Body of pancreas (tissue), 4 donors: Measurements from ENCODE around the gene ARCN1. TPM values are rescaled to one million over a fixed set of nuclear protein-coding genes. Genes with fewer than 3 reads are reported as not detected.
"Not testable (repeated sequence)": the region's sequence is repeated elsewhere in the genome, so short reads cannot be mapped to it uniquely, and the experiment has no call there.

Experiments
- ATAC-seq: fragments of 150-250 bp; one replicate; pipeline ENCODE4 v1.9.1; 2016
- DNase-seq, 4 donors: peaks; one replicate each; pipeline ENCODE4 v3.0.0-alpha.2; 2019
- H3K27ac ChIP-seq, 4 donors: fragments of 200-600 bp; sonication (generic); 1 replicate in 3 of 4; 2 replicates in 1 of 4; pipeline versions ENCODE4 v1.5.1 to v1.6.1; 2016 to 2019; ENCODE audit warnings: mild to moderate bottlenecking in 1 of 4, mixed read lengths in 1 of 4, moderate library complexity in 1 of 4
- H3K27me3 ChIP-seq, 2 donors: fragments of 200-600 bp; sonication (generic); one replicate each; pipeline ENCODE4 v1.6.0; 2016; ENCODE audit warnings: mild to moderate bottlenecking in 1 of 2
- H3K36me3 ChIP-seq, 2 donors: fragments of 200-600 bp; sonication (generic); replicated peaks in 1 of 2; 2 replicates each; pipeline ENCODE4 v1.5.1; 2016; ENCODE audit warnings: low read depth in 2 of 2; ENCODE audit not compliant: insufficient read depth in 1 of 2
- H3K4me1 ChIP-seq: fragments of 200-600 bp; sonication (generic); one replicate; pipeline ENCODE4 v1.6.0; 2016
- H3K4me3 ChIP-seq, 2 donors: fragments of 200-600 bp; sonication (generic); 1 replicate in 1 of 2; 2 replicates in 1 of 2; pipeline ENCODE4 v1.5.1; 2016 to 2019
- H3K9me3 ChIP-seq, 3 donors: fragments of 200-600 bp; sonication (generic); 1 replicate in 2 of 3; 2 replicates in 1 of 3; pipeline ENCODE4 v1.5.1; 2016
- POLR2A ChIP-seq, 3 donors: fragments of 450-650 bp; IDR thresholded peaks; one replicate each; pipeline ENCODE4 v1.6.1; 2016; ENCODE audit warnings: antibody characterized with exemption in 3 of 3, mild to moderate bottlenecking in 2 of 3
- WGBS, 2 donors: methylation state at CpG; one replicate each; pipeline ENCODE4 v1.1.5; 2017; 5-methylcytosine and 5-hydroxymethylcytosine counted together
- intact Hi-C: fragments of 100-400 bp; cut with DNase I; formaldehyde crosslinking; loops from one replicate; pipeline ENCODE4 v1.15.1; 2023
- total RNA-seq, 2 donors: library from RNA; depleted of rRNA; stranded (reverse); fragments of >200 nt; gene quantifications; one replicate each; pipeline ENCODE4 v1.1.0, GENCODE V29; 2016
- TF ChIP-seq, protein P1 (sequence below), 7 experiments: fragments of 450-650 bp in 4 of 7; fragments of 200-600 bp in 3 of 7; sonication (generic) in 3 of 7; IDR thresholded peaks; one replicate each; pipeline ENCODE4 v1.5.1; 2016 to 2019; ENCODE audit warnings: antibody characterized with exemption in 7 of 7

The ARCN1 gene
- total RNA-seq, 2 donors from 2014 or later = 49.8 to 64.3 TPM

- WGBS, 2 donors = 75 to 98% methylated on average over 2 of the region's 2 CpGs
- TF ChIP-seq POLR2A (IDR thresholded peaks at IDR 0.05) = no peak
- TF ChIP-seq, protein P1, sequence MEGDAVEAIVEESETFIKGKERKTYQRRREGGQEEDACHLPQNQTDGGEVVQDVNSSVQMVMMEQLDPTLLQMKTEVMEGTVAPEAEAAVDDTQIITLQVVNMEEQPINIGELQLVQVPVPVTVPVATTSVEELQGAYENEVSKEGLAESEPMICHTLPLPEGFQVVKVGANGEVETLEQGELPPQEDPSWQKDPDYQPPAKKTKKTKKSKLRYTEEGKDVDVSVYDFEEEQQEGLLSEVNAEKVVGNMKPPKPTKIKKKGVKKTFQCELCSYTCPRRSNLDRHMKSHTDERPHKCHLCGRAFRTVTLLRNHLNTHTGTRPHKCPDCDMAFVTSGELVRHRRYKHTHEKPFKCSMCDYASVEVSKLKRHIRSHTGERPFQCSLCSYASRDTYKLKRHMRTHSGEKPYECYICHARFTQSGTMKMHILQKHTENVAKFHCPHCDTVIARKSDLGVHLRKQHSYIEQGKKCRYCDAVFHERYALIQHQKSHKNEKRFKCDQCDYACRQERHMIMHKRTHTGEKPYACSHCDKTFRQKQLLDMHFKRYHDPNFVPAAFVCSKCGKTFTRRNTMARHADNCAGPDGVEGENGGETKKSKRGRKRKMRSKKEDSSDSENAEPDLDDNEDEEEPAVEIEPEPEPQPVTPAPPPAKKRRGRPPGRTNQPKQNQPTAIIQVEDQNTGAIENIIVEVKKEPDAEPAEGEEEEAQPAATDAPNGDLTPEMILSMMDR (IDR thresholded peaks at IDR 0.05) = no peak
- DNase-seq (no peak), ATAC-seq (no peak)
- intact Hi-C loops = no loop called here
- no peaks in the 10 kb centered on the region for H3K27me3 ChIP-seq
- H3K27ac ChIP-seq = no peak overlapping the region
- peaks cover 27 to 53% of the 10 kb centered on the region in 2 donors for H3K36me3 ChIP-seq
- H3K4me3 ChIP-seq = no peak overlapping the region
- no peaks in the 10 kb centered on the region for H3K4me1 ChIP-seq
- H3K9me3 ChIP-seq = no peaks in the 10 kb centered on the region
These were observed 20.6 kb downstream of the ARCN1 start for GRCh38 chr11:118592616-118593367.

- intact Hi-C loops, H3K4me1 ChIP-seq, DNase-seq, H3K27me3 ChIP-seq, H3K9me3 ChIP-seq, H3K4me3 ChIP-seq: not testable (repeated sequence)
- TF ChIP-seq, protein P1 (IDR thresholded peaks at IDR 0.05) = peak in 5 of 7 experiments; percentile 21 to 57 (median 54)
- Histone ChIP-seq H3K36me3 (peaks cover 25 to 56% of the 10 kb centered on the region in 2 donors), H3K27ac (peak overlapping the region in 1 of 4 donors; percentile 4)
- 55 to 64% methylated on average over 5 of the region's 5 CpGs for WGBS, 2 donors
- ATAC-seq = peak; percentile 48
These were observed 22.8 kb downstream of the ARCN1 start for GRCh38 chr11:118594984-118595383.

GRCh38 chr11:118596224-118597146 lies 24.3 kb downstream of the ARCN1 start:
- peaks cover 28 to 59% of the 10 kb centered on the region in 2 donors for H3K36me3 ChIP-seq
- no peak overlapping the region for H3K27ac ChIP-seq
- no peak for ATAC-seq
- DNase-seq = no peak
- TF ChIP-seq, protein P1 (IDR thresholded peaks at IDR 0.05) = no peak
- TF ChIP-seq POLR2A (IDR thresholded peaks at IDR 0.05) = no peak
- H3K4me3 ChIP-seq = no peak overlapping the region
- no peaks in the 10 kb centered on the region for H3K27me3 ChIP-seq
- 85 to 90% methylated on average over 15 to 16 of the region's 16 CpGs for WGBS, 2 donors
- no peaks in the 10 kb centered on the region for H3K9me3 ChIP-seq
- no peaks in the 10 kb centered on the region for H3K4me1 ChIP-seq
- intact Hi-C loops = no loop called here

GRCh38 chr11:118597556-118597955 lies 25.3 kb downstream of the ARCN1 start:
- no peak for ATAC-seq
- Histone ChIP-seq H3K27ac (no peak overlapping the region), H3K4me3 (no peak overlapping the region), H3K4me1 (no peaks in the 10 kb centered on the region), H3K36me3 (peaks cover 27 to 66% of the 10 kb centered on the region in 2 donors), H3K27me3 (no peaks in the 10 kb centered on the region), H3K9me3 (no peaks in the 10 kb centered on the region)
- intact Hi-C loops = no loop called here
- TF ChIP-seq POLR2A (IDR thresholded peaks at IDR 0.05) = no peak
- TF ChIP-seq, protein P1 (IDR thresholded peaks at IDR 0.05) = no peak
- DNase-seq = no peak
- 59 to 79% methylated on average over 9 of the region's 9 CpGs for WGBS, 2 donors
